Measurements from ENCODE around the gene DNAH11.
"Not testable (repeated sequence)": the region's sequence is repeated elsewhere in the genome, so short reads cannot be mapped to it uniquely, and the experiment has no call there.

DNAH11 gene

DNA sequence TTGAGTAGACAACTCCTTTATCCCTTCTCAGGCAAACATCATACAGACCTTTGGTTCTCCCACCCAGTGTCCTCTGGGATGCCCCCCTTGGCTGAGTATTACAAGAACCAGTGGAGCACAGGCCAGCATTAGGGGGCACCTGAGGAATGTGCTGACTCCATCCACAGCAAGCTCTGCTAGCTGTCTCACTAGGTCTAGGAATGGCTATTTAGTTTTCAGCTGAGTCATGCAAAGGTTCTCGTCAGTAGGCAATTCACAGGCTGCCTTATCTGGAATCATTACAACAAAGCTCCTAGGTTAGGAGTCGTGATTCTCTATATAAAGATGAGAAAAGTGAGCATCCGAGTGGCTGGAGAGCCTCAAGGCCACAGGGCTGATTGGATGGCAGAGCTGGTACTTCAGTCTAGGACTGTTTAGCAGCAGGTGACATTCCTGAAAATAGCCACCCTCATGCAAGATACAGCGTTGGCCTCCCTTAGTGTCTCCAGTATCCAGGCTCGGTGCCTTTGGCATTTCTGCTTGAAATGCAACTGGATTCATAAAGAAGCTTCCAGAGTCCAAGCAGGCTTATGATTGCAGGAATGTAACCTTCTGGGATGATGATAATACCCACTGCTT, 327.1 kb downstream of the DNAH11 start:
- TF ChIP-seq ZFX (IDR thresholded peaks at IDR 0.05; ENCODE audit: borderline replicate concordance), result no peak
- TF ChIP-seq, protein P1, sequence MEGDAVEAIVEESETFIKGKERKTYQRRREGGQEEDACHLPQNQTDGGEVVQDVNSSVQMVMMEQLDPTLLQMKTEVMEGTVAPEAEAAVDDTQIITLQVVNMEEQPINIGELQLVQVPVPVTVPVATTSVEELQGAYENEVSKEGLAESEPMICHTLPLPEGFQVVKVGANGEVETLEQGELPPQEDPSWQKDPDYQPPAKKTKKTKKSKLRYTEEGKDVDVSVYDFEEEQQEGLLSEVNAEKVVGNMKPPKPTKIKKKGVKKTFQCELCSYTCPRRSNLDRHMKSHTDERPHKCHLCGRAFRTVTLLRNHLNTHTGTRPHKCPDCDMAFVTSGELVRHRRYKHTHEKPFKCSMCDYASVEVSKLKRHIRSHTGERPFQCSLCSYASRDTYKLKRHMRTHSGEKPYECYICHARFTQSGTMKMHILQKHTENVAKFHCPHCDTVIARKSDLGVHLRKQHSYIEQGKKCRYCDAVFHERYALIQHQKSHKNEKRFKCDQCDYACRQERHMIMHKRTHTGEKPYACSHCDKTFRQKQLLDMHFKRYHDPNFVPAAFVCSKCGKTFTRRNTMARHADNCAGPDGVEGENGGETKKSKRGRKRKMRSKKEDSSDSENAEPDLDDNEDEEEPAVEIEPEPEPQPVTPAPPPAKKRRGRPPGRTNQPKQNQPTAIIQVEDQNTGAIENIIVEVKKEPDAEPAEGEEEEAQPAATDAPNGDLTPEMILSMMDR (IDR thresholded peaks at IDR 0.05), result no peak
- H3K27ac ChIP-seq, result no peak overlapping the region

DNA sequence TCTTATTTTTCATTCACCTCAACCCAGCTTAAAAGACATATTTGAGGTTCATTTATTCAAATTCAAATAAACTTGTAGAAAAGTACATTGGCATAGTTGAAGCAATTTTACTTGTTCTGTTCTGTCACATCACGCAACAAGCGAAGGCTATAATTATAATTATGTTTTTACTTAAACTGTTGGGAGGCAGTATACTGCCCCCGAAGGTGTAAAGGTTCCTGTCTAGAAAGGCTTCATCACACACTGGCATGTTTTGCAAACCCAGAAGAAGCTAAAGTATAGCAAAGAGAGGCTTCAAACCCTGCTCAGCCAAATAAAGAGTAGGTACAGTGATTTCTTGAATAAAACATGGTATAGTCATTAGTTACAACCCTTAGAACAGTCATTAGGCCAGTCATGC, 340.2 kb downstream of the DNAH11 start:
- TF ChIP-seq, protein P1 (IDR thresholded peaks at IDR 0.05), result no peak
- TF ChIP-seq ZFX (IDR thresholded peaks at IDR 0.05; ENCODE audit: borderline replicate concordance), result no peak
- no peak overlapping the region for H3K27ac ChIP-seq

DNA sequence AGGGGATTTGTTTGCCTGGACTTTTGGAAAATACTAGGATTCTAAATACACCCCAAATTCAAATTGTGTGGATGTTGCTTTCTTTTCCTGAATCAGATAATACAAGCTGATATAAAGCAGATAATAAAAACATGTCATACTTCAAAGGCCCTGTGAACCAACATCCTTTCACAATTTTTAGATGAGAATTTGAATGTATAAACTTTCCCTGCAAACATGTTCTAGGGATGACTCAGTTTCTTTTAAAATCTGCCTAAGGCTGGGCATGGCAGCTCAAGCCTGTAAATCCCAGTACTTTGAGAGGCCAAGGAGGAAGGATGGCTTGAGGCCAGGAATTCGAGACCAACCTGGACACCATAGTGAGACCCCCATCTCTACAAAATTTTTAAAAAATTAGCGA, 340.7 kb downstream of the DNAH11 start:
- H3K27ac ChIP-seq, result not testable (repeated sequence)

DNA sequence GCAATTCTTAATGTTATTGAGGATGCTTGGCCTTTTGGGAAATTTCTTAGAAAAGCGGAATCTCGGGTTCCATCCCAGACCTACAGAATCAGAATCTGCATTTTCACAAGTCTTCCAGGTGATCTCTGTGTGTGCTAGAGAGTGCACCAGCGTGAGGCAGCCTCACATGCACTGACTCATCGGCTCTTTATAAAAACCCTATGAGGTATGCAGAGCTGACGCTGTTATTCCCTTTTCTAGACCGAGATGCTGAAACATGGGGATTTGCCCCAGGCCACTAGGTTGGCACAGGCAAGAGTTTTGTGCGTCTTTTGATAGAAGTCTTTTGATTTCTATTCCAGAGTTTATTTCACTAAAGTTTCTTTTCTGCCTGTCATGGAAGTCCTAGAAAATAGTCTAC, 341.7 kb downstream of the DNAH11 start:
- H3K27ac ChIP-seq, result no peak overlapping the region
- TF ChIP-seq ZFX (IDR thresholded peaks at IDR 0.05; ENCODE audit: borderline replicate concordance), result no peak
- TF ChIP-seq, protein P1 (IDR thresholded peaks at IDR 0.05), result no peak

DNA sequence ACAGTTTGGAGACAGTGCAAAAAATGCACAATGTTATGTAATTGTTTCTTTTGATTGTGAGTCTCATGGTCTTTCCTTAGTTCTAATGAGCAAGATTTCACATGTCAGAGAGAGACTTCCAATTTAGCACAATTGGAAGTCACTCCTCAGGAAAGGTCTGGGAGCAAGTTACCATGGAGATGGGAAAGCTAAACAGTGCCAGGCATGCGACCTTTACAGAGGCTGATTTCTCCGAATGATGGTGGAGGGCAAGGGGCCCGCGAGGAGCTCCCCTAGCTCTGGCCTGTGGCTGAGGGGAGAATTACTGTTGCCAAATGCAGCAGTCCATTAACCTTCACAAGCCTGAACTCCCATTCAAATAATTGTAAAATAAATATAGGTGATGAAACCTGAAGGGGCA, 343.6 kb downstream of the DNAH11 start:
- no peak overlapping the region for H3K27ac ChIP-seq
- TF ChIP-seq ZFX (IDR thresholded peaks at IDR 0.05; ENCODE audit: borderline replicate concordance), result no peak
- TF ChIP-seq, protein P1 (IDR thresholded peaks at IDR 0.05), result no peak

DNA sequence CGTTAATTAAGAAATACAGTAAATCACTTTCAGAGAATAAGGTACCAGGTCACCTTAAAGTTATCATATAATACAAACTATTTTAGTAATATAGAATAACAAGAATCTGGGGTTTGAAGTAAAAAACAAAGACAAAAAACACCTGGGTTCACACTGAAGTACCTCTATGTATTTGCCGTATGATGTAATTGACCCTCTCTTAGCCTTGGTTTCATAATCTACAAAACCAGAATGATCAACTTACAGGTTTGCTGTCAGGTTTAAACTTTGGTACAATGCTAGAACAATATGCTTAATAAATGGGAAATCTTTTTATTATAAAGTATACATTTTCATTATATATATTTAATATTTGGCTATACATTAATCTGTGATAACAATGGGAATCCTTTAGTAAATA, 344.5 kb downstream of the DNAH11 start:
- H3K27ac ChIP-seq, result no peak overlapping the region
- TF ChIP-seq ZFX (IDR thresholded peaks at IDR 0.05; ENCODE audit: borderline replicate concordance), result no peak
- TF ChIP-seq, protein P1 (IDR thresholded peaks at IDR 0.05), result no peak

DNA sequence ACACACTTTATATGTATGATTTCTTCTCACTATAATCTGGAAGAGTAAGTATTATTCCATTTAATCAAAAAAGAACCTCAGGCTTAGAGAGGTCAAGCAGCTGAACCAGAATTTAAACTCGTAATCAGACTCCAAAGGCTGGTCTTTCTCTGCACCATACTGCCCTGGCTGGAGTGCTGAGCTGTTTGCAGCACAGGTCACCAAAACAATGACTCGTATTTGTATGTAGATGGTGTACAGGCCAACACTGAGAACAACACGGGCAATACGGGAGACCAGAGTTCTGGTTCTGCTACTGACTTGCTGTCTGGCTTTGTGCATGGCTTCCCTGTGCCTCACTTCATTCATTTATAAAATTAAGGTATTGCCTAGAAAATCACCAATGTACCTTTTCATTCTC, 344.9 kb downstream of the DNAH11 start:
- no peak overlapping the region for H3K27ac ChIP-seq
- TF ChIP-seq ZFX (IDR thresholded peaks at IDR 0.05; ENCODE audit: borderline replicate concordance), result no peak
- TF ChIP-seq, protein P1 (IDR thresholded peaks at IDR 0.05), result no peak

DNA sequence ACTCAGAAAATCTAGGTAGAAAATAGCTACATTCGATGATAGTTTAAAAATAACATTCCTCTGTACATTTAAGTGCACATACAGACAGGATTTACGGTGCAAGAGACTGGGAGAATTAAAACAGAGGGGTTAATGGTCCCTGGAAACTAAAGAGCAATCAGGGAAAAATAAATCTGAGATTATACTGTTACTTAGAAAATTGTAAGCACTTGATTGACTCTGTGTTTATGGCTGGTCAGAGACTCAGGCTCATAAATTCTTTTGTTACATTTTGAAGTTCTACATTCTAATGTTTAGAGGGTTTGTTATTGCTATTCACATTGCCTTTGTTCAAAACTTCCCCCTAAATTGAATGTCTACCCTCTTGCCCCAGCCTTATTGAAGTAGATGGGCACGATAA, 348.5 kb downstream of the DNAH11 start:
- no peak overlapping the region for H3K27ac ChIP-seq
- TF ChIP-seq, protein P1 (IDR thresholded peaks at IDR 0.05), result no peak
- TF ChIP-seq ZFX (IDR thresholded peaks at IDR 0.05; ENCODE audit: borderline replicate concordance), result no peak
